Osteocyte (in vitro differentiated cells): ENCODE data around the gene GOLGA1. TPM values are rescaled to one million over a fixed set of nuclear protein-coding genes. Genes with fewer than 3 reads are reported as not detected.

Experiments
- DNase-seq: peaks from one replicate; pipeline ENCODE4 v3.0.0; 2021; ENCODE audit warnings: mixed read lengths; ENCODE audit not compliant: unreplicated experiment; ENCODE audit errors: extremely low spot score
- H3K27ac Mint-ChIP-seq: one replicate; pipeline ENCODE4 v1.8.0; 2021; ENCODE audit warnings: mild to moderate bottlenecking, mixed read lengths; ENCODE audit not compliant: unreplicated experiment
- H3K27me3 Mint-ChIP-seq: one replicate; pipeline ENCODE4 v1.8.0; 2021; ENCODE audit warnings: mixed read lengths; ENCODE audit not compliant: unreplicated experiment
- H3K36me3 Mint-ChIP-seq: one replicate; pipeline ENCODE4 v1.8.0; 2021; ENCODE audit warnings: mixed read lengths; ENCODE audit not compliant: unreplicated experiment
- H3K4me1 Mint-ChIP-seq: one replicate; pipeline ENCODE4 v1.8.0; 2021; ENCODE audit warnings: mixed read lengths; ENCODE audit not compliant: unreplicated experiment
- H3K4me3 Mint-ChIP-seq: one replicate; pipeline ENCODE4 v1.8.0; 2021; ENCODE audit warnings: mild to moderate bottlenecking, moderate library complexity, mixed read lengths; ENCODE audit not compliant: unreplicated experiment
- H3K9me3 Mint-ChIP-seq: one replicate; pipeline ENCODE4 v1.8.0; 2021; ENCODE audit warnings: mixed read lengths; ENCODE audit not compliant: unreplicated experiment
- total RNA-seq: library from RNA; stranded (reverse); gene quantifications from 2 replicates; pipeline ENCODE4 v1.2.1, GENCODE V29; 2021
- TF ChIP-seq, protein P1 (sequence below): fragments of 200-600 bp; sonication (generic); IDR thresholded peaks from 2 replicates; pipeline ENCODE4 v1.5.0; 2021; ENCODE audit warnings: antibody characterized with exemption, mild to moderate bottlenecking, moderate library complexity

Gene GOLGA1
- total RNA-seq, 1 donor from 2014 or later, result 22.4 TPM

DNA sequence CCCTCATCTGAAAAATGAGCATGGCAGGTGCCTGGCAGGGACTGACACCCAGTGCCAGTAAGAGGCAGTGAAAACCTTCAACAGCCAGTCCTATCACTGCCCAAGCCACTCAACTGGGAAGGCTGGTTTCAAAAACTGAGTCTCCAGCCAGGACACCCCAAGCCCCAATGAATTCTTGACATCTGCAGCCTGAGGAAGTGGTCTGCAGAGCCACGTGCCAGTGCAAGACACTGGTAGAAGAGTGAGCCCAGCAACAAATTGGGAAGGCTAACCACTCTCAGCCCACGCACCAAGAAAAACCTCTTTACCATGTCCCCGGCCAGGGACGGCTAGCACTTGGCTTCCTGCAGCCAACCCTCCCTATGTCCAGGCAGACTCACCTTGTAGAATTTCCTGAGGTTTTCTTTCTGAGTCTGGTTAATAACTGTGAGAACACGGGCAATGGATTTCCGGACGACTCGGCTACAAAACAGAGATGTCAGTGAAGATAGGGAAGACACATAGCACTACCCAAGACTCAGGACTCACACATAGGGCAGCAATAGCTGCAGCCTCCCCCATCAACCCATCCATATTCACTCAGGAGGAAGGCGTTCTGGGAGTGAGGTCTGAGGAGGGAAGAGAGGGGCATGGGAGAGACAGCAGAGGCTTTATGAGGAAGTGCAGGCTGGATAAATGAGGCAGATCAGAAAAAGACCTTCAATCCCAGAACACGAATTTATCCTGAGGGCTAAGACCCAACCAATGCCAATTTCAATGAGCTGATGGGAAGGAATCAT lies 80.9 kb downstream of the GOLGA1 start:
- H3K4me1 Mint-ChIP-seq, result peaks cover 27% of the 10 kb centered on the region
- no peaks in the 10 kb centered on the region for H3K9me3 Mint-ChIP-seq

GRCh38 chr9:124858330-124859046 lies 82.4 kb downstream of the GOLGA1 start:
- H3K9me3 Mint-ChIP-seq, result no peaks in the 10 kb centered on the region
- H3K4me1 Mint-ChIP-seq, result peaks cover 24% of the 10 kb centered on the region
- H3K4me3 Mint-ChIP-seq, result no peak overlapping the region
- H3K36me3 Mint-ChIP-seq, result peaks cover 15% of the 10 kb centered on the region
- H3K27ac Mint-ChIP-seq, result no peak overlapping the region
- DNase-seq, result no peak
- H3K27me3 Mint-ChIP-seq, result no peaks in the 10 kb centered on the region
- TF ChIP-seq, protein P1, sequence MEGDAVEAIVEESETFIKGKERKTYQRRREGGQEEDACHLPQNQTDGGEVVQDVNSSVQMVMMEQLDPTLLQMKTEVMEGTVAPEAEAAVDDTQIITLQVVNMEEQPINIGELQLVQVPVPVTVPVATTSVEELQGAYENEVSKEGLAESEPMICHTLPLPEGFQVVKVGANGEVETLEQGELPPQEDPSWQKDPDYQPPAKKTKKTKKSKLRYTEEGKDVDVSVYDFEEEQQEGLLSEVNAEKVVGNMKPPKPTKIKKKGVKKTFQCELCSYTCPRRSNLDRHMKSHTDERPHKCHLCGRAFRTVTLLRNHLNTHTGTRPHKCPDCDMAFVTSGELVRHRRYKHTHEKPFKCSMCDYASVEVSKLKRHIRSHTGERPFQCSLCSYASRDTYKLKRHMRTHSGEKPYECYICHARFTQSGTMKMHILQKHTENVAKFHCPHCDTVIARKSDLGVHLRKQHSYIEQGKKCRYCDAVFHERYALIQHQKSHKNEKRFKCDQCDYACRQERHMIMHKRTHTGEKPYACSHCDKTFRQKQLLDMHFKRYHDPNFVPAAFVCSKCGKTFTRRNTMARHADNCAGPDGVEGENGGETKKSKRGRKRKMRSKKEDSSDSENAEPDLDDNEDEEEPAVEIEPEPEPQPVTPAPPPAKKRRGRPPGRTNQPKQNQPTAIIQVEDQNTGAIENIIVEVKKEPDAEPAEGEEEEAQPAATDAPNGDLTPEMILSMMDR, result no peak

More for the DNA sequence above, 80.9 kb downstream of the GOLGA1 start:
- Mint-ChIP-seq H3K36me3 (peaks cover 15% of the 10 kb centered on the region), H3K27ac (peak overlapping the region; percentile 93), H3K27me3 (no peaks in the 10 kb centered on the region), H3K4me3 (peak overlapping the region; percentile 93)
- TF ChIP-seq, protein P1, result no peak
- DNase-seq, result no peak

- Mint-ChIP-seq H3K36me3 (peaks cover 15% of the 10 kb centered on the region), H3K9me3 (no peaks in the 10 kb centered on the region), H3K4me3 (no peak overlapping the region), H3K4me1 (peaks cover 26% of the 10 kb centered on the region), H3K27ac (no peak overlapping the region), H3K27me3 (no peaks in the 10 kb centered on the region)
- TF ChIP-seq, protein P1, result no peak
- no peak for DNase-seq
Measured at GRCh38 chr9:124857533-124858162, 83.2 kb downstream of the GOLGA1 start.

DNA sequence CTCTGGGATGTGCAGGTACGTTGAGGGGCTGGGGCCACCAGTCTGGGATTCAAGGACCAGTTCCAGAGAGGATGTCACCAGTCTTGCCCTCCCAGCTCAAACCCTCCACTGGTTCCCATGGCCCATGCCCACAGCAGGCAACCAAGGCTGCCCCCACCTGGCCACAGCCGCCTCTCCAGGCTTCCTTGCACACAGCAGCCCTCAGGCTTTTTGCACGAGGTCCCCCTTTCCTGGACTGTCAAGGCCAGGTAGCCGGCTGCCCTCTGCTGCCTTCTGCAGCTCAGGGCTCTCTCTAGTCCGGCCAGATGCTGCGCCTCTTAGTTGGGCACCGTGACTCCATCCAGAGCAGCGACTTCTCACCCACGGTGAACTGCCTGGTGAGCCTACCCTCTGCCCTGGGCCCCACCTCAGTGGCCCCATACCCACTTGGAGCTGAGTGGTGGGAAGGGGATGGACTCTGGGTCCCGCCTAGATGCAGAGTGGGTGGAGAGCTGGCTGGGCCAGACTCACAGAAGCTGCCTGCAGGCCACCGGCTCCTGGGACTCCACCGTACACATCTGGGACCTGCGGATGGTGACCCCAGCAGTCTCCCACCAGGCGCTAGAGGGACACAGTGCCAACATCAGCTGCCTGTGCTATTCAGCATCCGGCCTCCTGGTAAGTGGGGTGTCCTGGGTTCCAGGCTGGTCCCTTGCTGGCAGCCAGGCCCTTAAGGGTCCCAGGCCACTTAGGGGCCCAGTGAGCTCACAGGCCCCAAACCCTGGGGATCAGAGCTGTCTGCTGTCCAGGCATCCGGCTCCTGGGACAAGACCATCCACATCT lies 84.7 kb downstream of the GOLGA1 start:
- H3K27me3 Mint-ChIP-seq, result no peaks in the 10 kb centered on the region
- H3K4me3 Mint-ChIP-seq, result no peak overlapping the region
- H3K27ac Mint-ChIP-seq, result no peak overlapping the region
- H3K9me3 Mint-ChIP-seq, result no peaks in the 10 kb centered on the region
- H3K36me3 Mint-ChIP-seq, result peaks cover 15% of the 10 kb centered on the region
- no peak for DNase-seq
- TF ChIP-seq, protein P1, result peak; percentile 48
- H3K4me1 Mint-ChIP-seq, result peaks cover 31% of the 10 kb centered on the region
